Measurements from ENCODE around the gene PAWR. TPM values are rescaled to one million over a fixed set of nuclear protein-coding genes. Genes with fewer than 3 reads are reported as not detected.

PAWR gene
- total RNA-seq, 1 donor from 2014 or later, result 10.5 TPM

DNA sequence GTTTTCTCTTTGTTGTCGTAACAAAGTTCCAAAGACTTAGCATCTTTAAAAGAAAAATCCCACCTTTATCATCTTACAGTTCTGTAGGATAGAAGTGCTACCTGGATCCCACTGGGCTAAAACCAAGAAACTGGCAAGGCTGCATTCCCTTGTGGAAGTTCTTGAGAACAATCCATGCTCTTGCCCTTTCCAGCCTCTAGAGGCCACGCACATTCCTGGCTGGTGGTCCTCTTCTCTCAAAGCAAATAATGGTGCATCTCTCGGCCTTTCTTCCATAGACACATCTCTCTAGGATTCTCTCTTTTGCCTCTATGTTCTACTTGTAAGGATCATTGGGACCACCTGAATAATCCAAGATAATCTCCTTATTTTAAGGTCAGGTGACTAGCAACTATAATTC is 8.2 kb upstream of the PAWR start:
- Histone ChIP-seq H3K4me3 (no peak overlapping the region), H3K27me3 (ENCODE audit: low read depth) (no peaks in the 10 kb centered on the region), H3K36me3 (no peaks in the 10 kb centered on the region), H3K4me1 (no peaks in the 10 kb centered on the region), H3K9me3 (replicated peaks) (no peaks in the 10 kb centered on the region), H3K27ac (replicated peaks) (no peak overlapping the region)
- DNase-seq, result no peak
- intact Hi-C loops (cut with micrococcal nuclease), result no loop called here
- TF ChIP-seq, protein P1, sequence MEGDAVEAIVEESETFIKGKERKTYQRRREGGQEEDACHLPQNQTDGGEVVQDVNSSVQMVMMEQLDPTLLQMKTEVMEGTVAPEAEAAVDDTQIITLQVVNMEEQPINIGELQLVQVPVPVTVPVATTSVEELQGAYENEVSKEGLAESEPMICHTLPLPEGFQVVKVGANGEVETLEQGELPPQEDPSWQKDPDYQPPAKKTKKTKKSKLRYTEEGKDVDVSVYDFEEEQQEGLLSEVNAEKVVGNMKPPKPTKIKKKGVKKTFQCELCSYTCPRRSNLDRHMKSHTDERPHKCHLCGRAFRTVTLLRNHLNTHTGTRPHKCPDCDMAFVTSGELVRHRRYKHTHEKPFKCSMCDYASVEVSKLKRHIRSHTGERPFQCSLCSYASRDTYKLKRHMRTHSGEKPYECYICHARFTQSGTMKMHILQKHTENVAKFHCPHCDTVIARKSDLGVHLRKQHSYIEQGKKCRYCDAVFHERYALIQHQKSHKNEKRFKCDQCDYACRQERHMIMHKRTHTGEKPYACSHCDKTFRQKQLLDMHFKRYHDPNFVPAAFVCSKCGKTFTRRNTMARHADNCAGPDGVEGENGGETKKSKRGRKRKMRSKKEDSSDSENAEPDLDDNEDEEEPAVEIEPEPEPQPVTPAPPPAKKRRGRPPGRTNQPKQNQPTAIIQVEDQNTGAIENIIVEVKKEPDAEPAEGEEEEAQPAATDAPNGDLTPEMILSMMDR (IDR thresholded peaks at IDR 0.05; ENCODE audit: borderline replicate concordance), result no peak

- H3K36me3 ChIP-seq, result no peaks in the 10 kb centered on the region
- H3K27ac ChIP-seq (replicated peaks), result no peak overlapping the region
- no peaks in the 10 kb centered on the region for H3K9me3 ChIP-seq (replicated peaks)
- peaks cover 2% of the 10 kb centered on the region for H3K4me1 ChIP-seq
- intact Hi-C loops (cut with micrococcal nuclease), result no loop called here
- no peak overlapping the region for H3K4me3 ChIP-seq
- no peak for DNase-seq
- peaks cover 9% of the 10 kb centered on the region for H3K27me3 ChIP-seq (ENCODE audit: low read depth)
- TF ChIP-seq, protein P1 (IDR thresholded peaks at IDR 0.05; ENCODE audit: borderline replicate concordance), result no peak
These were observed 5.7 kb upstream of the PAWR start for GRCh38 chr12:79696416-79696815.

DNA sequence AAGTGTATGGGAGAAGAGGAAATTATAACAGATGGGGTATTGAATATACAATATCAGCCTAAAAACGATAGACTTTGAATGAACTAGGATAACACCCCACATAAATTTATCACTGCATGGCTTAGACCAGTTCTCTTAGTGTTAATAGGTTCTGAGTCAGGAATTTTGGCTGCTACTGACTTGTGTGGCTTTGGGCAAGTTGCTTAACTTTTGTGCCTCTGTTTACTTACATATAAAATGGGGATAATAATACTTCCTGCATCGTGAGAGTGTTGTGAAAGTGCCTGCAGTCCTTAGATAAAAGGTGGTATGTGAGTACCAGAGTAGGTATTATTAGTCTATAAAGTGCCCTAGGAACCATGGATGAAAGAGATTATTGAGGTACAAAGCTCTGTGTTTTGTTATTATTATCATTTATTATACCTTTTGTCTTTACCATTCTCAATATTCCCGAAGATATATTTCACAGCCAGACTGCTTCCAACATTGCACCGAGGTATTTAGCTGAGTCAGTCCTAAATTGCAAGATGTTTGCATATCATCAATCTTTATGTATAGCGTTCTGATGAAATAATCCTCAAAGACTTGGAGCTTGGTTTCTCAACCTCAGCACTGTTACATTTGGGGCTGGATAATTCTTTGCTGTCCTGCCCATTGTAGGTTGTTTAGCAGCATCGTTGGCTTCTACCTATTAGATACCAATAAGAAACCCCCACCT is 2.3 kb upstream of the PAWR start:
- Histone ChIP-seq H3K4me1 (peaks cover 30% of the 10 kb centered on the region), H3K27me3 (ENCODE audit: low read depth) (peaks cover 24% of the 10 kb centered on the region), H3K9me3 (replicated peaks) (no peaks in the 10 kb centered on the region), H3K27ac (replicated peaks) (no peak overlapping the region), H3K36me3 (no peaks in the 10 kb centered on the region), H3K4me3 (no peak overlapping the region)
- no peak for DNase-seq
- TF ChIP-seq, protein P1 (IDR thresholded peaks at IDR 0.05; ENCODE audit: borderline replicate concordance), result no peak
- intact Hi-C loops (cut with micrococcal nuclease), result no loop called here

- no peak for DNase-seq
- Histone ChIP-seq H3K9me3 (replicated peaks) (no peaks in the 10 kb centered on the region), H3K36me3 (no peaks in the 10 kb centered on the region), H3K4me3 (peak overlapping the region; percentile 92), H3K27me3 (ENCODE audit: low read depth) (peaks cover 24% of the 10 kb centered on the region), H3K4me1 (peaks cover 30% of the 10 kb centered on the region), H3K27ac (replicated peaks) (peak overlapping the region; percentile 79)
- intact Hi-C loops (cut with micrococcal nuclease), result no loop called here
- TF ChIP-seq, protein P1 (IDR thresholded peaks at IDR 0.05; ENCODE audit: borderline replicate concordance), result no peak
These were observed 916 bp upstream of the PAWR start for GRCh38 chr12:79691511-79692248.

- DNase-seq, result no peak
- H3K4me1 ChIP-seq, result peaks cover 30% of the 10 kb centered on the region
- H3K9me3 ChIP-seq (replicated peaks), result no peaks in the 10 kb centered on the region
- no peaks in the 10 kb centered on the region for H3K36me3 ChIP-seq
- H3K4me3 ChIP-seq, result peak overlapping the region; percentile 92
- H3K27me3 ChIP-seq (ENCODE audit: low read depth), result peaks cover 24% of the 10 kb centered on the region
- H3K27ac ChIP-seq (replicated peaks), result peak overlapping the region; percentile 79
- TF ChIP-seq, protein P1 (IDR thresholded peaks at IDR 0.05; ENCODE audit: borderline replicate concordance), result no peak
- intact Hi-C loops (cut with micrococcal nuclease), result no loop called here
These were observed 574 bp downstream of the PAWR start for GRCh38 chr12:79690142-79690637.

All from left ventricle myocardium inferior (tissue), 1 donor.